ENCODE data around the gene BDH2.

BDH2 gene

DNA sequence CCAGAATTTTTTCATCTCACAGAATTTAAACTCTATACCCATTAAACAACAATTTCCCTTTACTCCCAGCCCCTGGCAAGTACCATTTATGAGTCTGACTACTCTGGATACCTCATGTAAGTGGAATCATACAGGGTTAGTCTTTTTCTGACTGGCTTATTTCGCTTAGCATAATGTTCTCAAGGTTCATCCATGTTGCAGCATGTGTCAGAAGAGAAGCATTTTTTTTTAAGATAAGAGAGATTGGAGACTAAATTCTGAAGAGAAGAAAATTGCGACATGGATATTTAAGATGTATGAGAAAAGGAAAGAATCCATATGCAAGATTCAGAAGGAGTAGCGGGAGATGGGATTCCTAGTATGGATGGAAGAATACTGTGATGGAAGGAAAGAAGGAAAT lies 68.8 kb downstream of the BDH2 start:
- no peak for DNase-seq

DNA sequence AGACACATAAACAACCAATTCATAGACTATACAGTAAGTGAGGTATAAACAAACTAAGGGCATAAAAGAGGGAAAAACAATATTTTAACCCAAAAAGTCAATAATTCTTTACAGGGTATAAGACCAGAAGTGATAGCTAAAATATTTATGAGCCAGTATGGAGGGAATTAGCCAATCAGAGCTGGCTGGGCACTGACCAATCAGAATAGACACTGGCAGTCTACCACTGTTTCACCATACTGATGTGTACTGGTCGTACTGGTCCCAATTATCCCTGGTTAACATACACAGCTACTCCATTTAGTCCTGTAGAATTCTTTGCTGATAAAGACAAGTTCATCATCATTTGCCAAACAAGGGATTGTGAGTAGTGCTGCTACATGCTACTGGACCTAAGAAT lies 70.3 kb downstream of the BDH2 start:
- DNase-seq: no peak

All from right kidney (tissue), 1 donor.